ENCODE results near the gene BRIX1. TPM values are rescaled to one million over a fixed set of nuclear protein-coding genes. Genes with fewer than 3 reads are reported as not detected.
A peak's percentile ranks its signal among the peaks of the same experiment; 100 is the strongest.

BRIX1 gene
- total and polyA plus RNA-seq, 2 of the 4 experiments (the other 2 are of a cell fraction): 15.1 to 26.1 TPM

DNA sequence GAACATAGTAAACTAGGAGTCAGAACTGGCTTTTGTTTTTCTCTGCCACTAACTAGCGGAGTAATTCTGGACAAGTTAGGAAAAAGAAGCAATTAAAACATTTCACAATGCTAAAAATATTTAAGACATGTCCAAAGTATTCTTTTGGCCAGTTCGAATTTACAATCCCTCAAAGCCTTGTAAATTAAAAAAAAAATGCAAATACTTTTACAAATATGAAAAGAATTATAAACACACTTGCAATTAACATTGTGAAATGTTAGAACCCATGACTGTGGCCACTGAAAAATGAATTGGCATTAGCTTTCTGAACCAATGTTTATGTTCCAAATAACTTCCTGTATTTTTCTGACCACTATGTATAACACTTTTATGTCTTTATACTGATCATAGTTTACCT lies 2.4 kb upstream of the BRIX1 start:
- Histone ChIP-seq H3K79me1 (ENCODE audit: low read depth in 1 of 2, low read length in 2 of 2) (peaks cover 25 to 36% of the 10 kb centered on the region in 2 experiments), H3K9me1 (ENCODE audit: insufficient read depth, low read length) (0 out of 2 replicates have a peak, but pooled peaks cover 3% of the 10 kb centered on the region), H2BK5ac (ENCODE audit: low read depth, low read length, poor library complexity, severe bottlenecking) (peak overlapping the region; percentile 98), H3K4me1 (ENCODE audit: control insufficient read depth, insufficient read depth, low read length) (peaks cover 4% of the 10 kb centered on the region; the same call in 1 of the 2 replicates), H2BK15ac (ENCODE audit: low read depth, low read length) (no peak overlapping the region), H3K9me3 (ENCODE audit: control insufficient read depth, insufficient read depth, low read length) (no peaks in the 10 kb centered on the region), H3K4me2 (ENCODE audit: low read depth, low read length) (no peak overlapping the region), H4K91ac (ENCODE audit: insufficient read depth, low read depth, low read length) (no peak overlapping the region), H3K56ac (ENCODE audit: extremely low read depth, insufficient read depth, low read length) (peak overlapping the region; percentile 37; the same call in 1 of the 2 replicates), H3K27me3 (ENCODE audit: control insufficient read depth, insufficient read depth, low read length) (no peaks in the 10 kb centered on the region), H2AK9ac (replicated peaks; ENCODE audit: low read depth, low read length, poor library complexity) (no peak overlapping the region), H2AK5ac (ENCODE audit: low read depth, low read length) (no peak overlapping the region), H3K4me3 (ENCODE audit: insufficient read depth, low read depth, low read length) (no peak overlapping the region), H4K8ac (ENCODE audit: low read depth in 2 of 2, low read length in 2 of 2) (peak overlapping the region in 1 of 2 experiments; percentile 88; a peak in 1 of 4 replicates), H3K4ac (ENCODE audit: low read depth, low read length) (peak overlapping the region; percentile 84; the same call in 1 of the 2 replicates), H3K18ac (ENCODE audit: low read depth, low read length) (no peak overlapping the region), H2BK20ac (ENCODE audit: low read depth, low read length) (no peak overlapping the region), H3K36me3 (ENCODE audit: control insufficient read depth, insufficient read depth, low read length) (peaks cover 10% of the 10 kb centered on the region), H2AFZ (replicated peaks; ENCODE audit: low read length, poor library complexity) (no peak overlapping the region), H3K27ac (ENCODE audit: insufficient read depth, low read length) (peak overlapping the region; percentile 55; the same call in 1 of the 2 replicates), H4K20me1 (ENCODE audit: insufficient read depth, low read length) (no peaks in the 10 kb centered on the region; the same call in 1 of the 2 replicates), H3K23ac (ENCODE audit: low read depth, low read length) (0 out of 2 replicates have a peak overlapping the region, but pooled peaks have one; percentile 41), H4K5ac (ENCODE audit: low read depth, low read length) (no peak overlapping the region), H2BK120ac (ENCODE audit: low read depth, low read length) (peak overlapping the region; percentile 93), H3K14ac (replicated peaks; ENCODE audit: low read depth, low read length) (no peak overlapping the region), H3K9ac (ENCODE audit: low read depth, low read length) (no peak overlapping the region)
- intact Hi-C loops (cut with micrococcal nuclease) (no loop called here), dilution Hi-C loops (cut with HindIII; ENCODE audit: low sequenced_read_pairs, unreplicated experiment) (no loop called here), in situ Hi-C loops (cut with MboI; ENCODE audit: low sequenced_read_pairs) (no loop called here)
- BruUV-seq (replicated peaks): no TSS peak
- TF ChIP-seq CEBPB (IDR thresholded peaks at IDR 0.05; ENCODE audit: low read depth, low read length): peak; percentile 79
- TF ChIP-seq MAFK (IDR thresholded peaks at IDR 0.05; ENCODE audit: low read depth, low read length): no peak
- peak; percentile 7 for ATAC-seq (ENCODE audit: low read depth)
- POLR2A ChIA-PET (ENCODE audit: unreplicated experiment): no interaction called here
- CTCF ChIA-PET: no interaction called here
- peak; percentile 82 for DNase-seq
- WGBS, 2 experiments (ENCODE audit: extremely low coverage in 2 of 2, insufficient read length in 1 of 2): no CpG with 5 or more reads among the region's 2 CpGs
